Duodenal mucosa (tissue), 2 donors: Measurements from ENCODE around the gene ASPRV1.

Experiments used
- H3K27ac ChIP-seq: one replicate; pipeline ENCODE4 v1.7.0; 2013; ENCODE audit warnings: low read depth, low read length
- H3K27me3 ChIP-seq, 2 donors: one replicate each; pipeline ENCODE4 v1.7.0; 2013; ENCODE audit warnings: low read length in 2 of 2, control low read depth in 1 of 2; ENCODE audit not compliant: insufficient read depth in 2 of 2, control insufficient read depth in 1 of 2
- H3K36me3 ChIP-seq, 2 donors: one replicate each; pipeline ENCODE4 v1.7.0; 2013; ENCODE audit warnings: low read length in 2 of 2, control low read depth in 1 of 2; ENCODE audit not compliant: insufficient read depth in 2 of 2, control insufficient read depth in 1 of 2
- H3K4me1 ChIP-seq, 2 donors: one replicate each; pipeline ENCODE4 v1.7.0; 2013; ENCODE audit warnings: low read length in 2 of 2, control low read depth in 1 of 2; ENCODE audit not compliant: insufficient read depth in 2 of 2, control insufficient read depth in 1 of 2
- H3K4me3 ChIP-seq, 2 donors: one replicate each; pipeline ENCODE4 v1.7.0; 2013; ENCODE audit warnings: low read length in 2 of 2, low read depth in 1 of 2
- H3K9ac ChIP-seq, 2 donors: one replicate each; pipeline ENCODE4 v1.7.0; 2013; ENCODE audit warnings: low read length in 2 of 2, low read depth in 1 of 2
- H3K9me3 ChIP-seq, 2 donors: one replicate each; pipeline ENCODE4 v1.7.0; 2013; ENCODE audit warnings: low read length in 2 of 2, control low read depth in 1 of 2; ENCODE audit not compliant: control insufficient read depth in 1 of 2

The ASPRV1 gene

GRCh38 chr2:69914164-69914949 lies 47.1 kb downstream of the ASPRV1 start:
- no peaks in the 10 kb centered on the region for H3K27me3 ChIP-seq
- peak overlapping the region; percentile 75 to 76 for H3K4me3 ChIP-seq
- H3K9me3 ChIP-seq, result no peaks in the 10 kb centered on the region
- H3K9ac ChIP-seq, result peak overlapping the region; percentile 86 to 96
- peaks cover 12 to 15% of the 10 kb centered on the region in 2 donors for H3K4me1 ChIP-seq
- peaks cover 5 to 21% of the 10 kb centered on the region in 2 donors for H3K36me3 ChIP-seq
- peak overlapping the region; percentile 99 for H3K27ac ChIP-seq

GRCh38 chr2:69911985-69912563 lies 49.4 kb downstream of the ASPRV1 start:
- Histone ChIP-seq H3K4me3 (no peak overlapping the region), H3K4me1 (peaks cover 11% of the 10 kb centered on the region in 2 donors), H3K9ac (no peak overlapping the region), H3K27ac (no peak overlapping the region), H3K9me3 (no peaks in the 10 kb centered on the region), H3K36me3 (peaks cover 3 to 32% of the 10 kb centered on the region in 2 donors), H3K27me3 (no peaks in the 10 kb centered on the region)
